IMR-90 (cell line): ENCODE data around the gene TMEM184B. TPM values are rescaled to one million over a fixed set of nuclear protein-coding genes. Genes with fewer than 3 reads are reported as not detected.

Experiments
- ATAC-seq: fragments of 200-7000 bp; cut with Tn5 transposase; 2 replicates; pipeline ENCODE4 v1.9.1; 2020; ENCODE audit warnings: low read depth, mild to moderate bottlenecking, moderate library complexity
- BruUV-seq: library from RNA; stranded (reverse); fragments of 400-500 nt; replicated peaks from 2 replicates; lab custom pipeline; 2021; lab: Mats Ljungman, UMichigan
- CTCF ChIA-PET: fragments of 300-600 bp; formaldehyde crosslinking; extraction: SDS; loops from one replicate; lab custom pipeline; 2021; ENCODE audit warnings: antibody characterized with exemption; lab: Yijun Ruan, JAX
- POLR2A ChIA-PET: fragments of 300-600 bp; sonication (Branson Sonifier 250); formaldehyde crosslinking; loops from one replicate; lab custom pipeline; 2022; ENCODE audit warnings: antibody characterized with exemption; ENCODE audit not compliant: unreplicated experiment; lab: Charles Lee
- DNase-seq: peaks from one replicate; pipeline ENCODE4 v3.0.0; 2013
- H2AFZ ChIP-seq: replicated peaks from 2 replicates; pipeline ENCODE3; 2013; ENCODE audit warnings: low read length, mild to moderate bottlenecking; ENCODE audit not compliant: poor library complexity
- H2AK5ac ChIP-seq: 2 replicates; pipeline ENCODE4 v1.6.1; 2013; ENCODE audit warnings: low read depth, low read length, inconsistent platforms
- H2AK9ac ChIP-seq: replicated peaks from 2 replicates; pipeline ENCODE3; 2013; ENCODE audit warnings: mild to moderate bottlenecking, low read depth, low read length, moderate library complexity; ENCODE audit not compliant: poor library complexity
- H2BK120ac ChIP-seq: 2 replicates; pipeline ENCODE4 v1.6.1; 2013; ENCODE audit warnings: low read depth, low read length, inconsistent platforms
- H2BK15ac ChIP-seq: 3 replicates; pipeline ENCODE4 v1.6.1; 2013; ENCODE audit warnings: low read depth, low read length, inconsistent platforms
- H2BK20ac ChIP-seq: 2 replicates; pipeline ENCODE4 v1.6.1; 2013; ENCODE audit warnings: low read depth, mild to moderate bottlenecking, inconsistent platforms, low read length, moderate library complexity
- H2BK5ac ChIP-seq: 2 replicates; pipeline ENCODE4 v1.6.1; 2013; ENCODE audit warnings: mild to moderate bottlenecking, low read depth, low read length, inconsistent platforms; ENCODE audit not compliant: poor library complexity, severe bottlenecking
- H3K14ac ChIP-seq: replicated peaks from 2 replicates; pipeline ENCODE4 v1.6.1; 2013; ENCODE audit warnings: low read depth, low read length, inconsistent platforms
- H3K18ac ChIP-seq: 2 replicates; pipeline ENCODE4 v1.6.1; 2013; ENCODE audit warnings: low read depth, low read length, control low read depth
- H3K23ac ChIP-seq: 2 replicates; pipeline ENCODE4 v1.6.1; 2013; ENCODE audit warnings: low read depth, low read length, inconsistent platforms
- H3K27ac ChIP-seq: 2 replicates; pipeline ENCODE4 v1.5.1; 2013; ENCODE audit warnings: mild to moderate bottlenecking, control low read depth, low read length; ENCODE audit not compliant: insufficient read depth
- H3K27me3 ChIP-seq: 2 replicates; pipeline ENCODE4 v1.6.1; 2013; ENCODE audit warnings: low read length; ENCODE audit not compliant: control insufficient read depth, insufficient read depth
- H3K36me3 ChIP-seq: 2 replicates; pipeline ENCODE4 v1.6.1; 2013; ENCODE audit warnings: low read length, mixed read lengths; ENCODE audit not compliant: control insufficient read depth, insufficient read depth
- H3K4ac ChIP-seq: 2 replicates; pipeline ENCODE4 v1.6.1; 2013; ENCODE audit warnings: low read depth, low read length, inconsistent platforms
- H3K4me1 ChIP-seq: 2 replicates; pipeline ENCODE4 v1.6.1; 2013; ENCODE audit warnings: low read length, mixed read lengths; ENCODE audit not compliant: control insufficient read depth, insufficient read depth
- H3K4me2 ChIP-seq: 2 replicates; pipeline ENCODE4 v1.6.1; 2013; ENCODE audit warnings: low read depth, mild to moderate bottlenecking, control low read depth, low read length, moderate library complexity
- H3K4me3 ChIP-seq: 2 replicates; pipeline ENCODE4 v1.5.1; 2013; ENCODE audit warnings: low read depth, mild to moderate bottlenecking, control low read depth, low read length, moderate library complexity; ENCODE audit not compliant: insufficient read depth
- H3K56ac ChIP-seq: 2 replicates; pipeline ENCODE4 v1.6.1; 2013; ENCODE audit warnings: low read length, inconsistent platforms; ENCODE audit not compliant: insufficient read depth; ENCODE audit errors: extremely low read depth
- H3K79me1 ChIP-seq, 2 experiments: 2 replicates each; pipeline ENCODE4 v1.6.1; 2013; ENCODE audit warnings: low read length in 2 of 2, inconsistent platforms in 1 of 2, low read depth in 1 of 2
- H3K9ac ChIP-seq: 2 replicates; pipeline ENCODE4 v1.6.1; 2013; ENCODE audit warnings: low read depth, low read length, control low read depth
- H3K9me1 ChIP-seq: 2 replicates; pipeline ENCODE4 v1.6.1; 2013; ENCODE audit warnings: low read length, inconsistent platforms; ENCODE audit not compliant: insufficient read depth
- H3K9me3 ChIP-seq: 2 replicates; pipeline ENCODE4 v1.6.1; 2013; ENCODE audit warnings: low read length; ENCODE audit not compliant: control insufficient read depth, insufficient read depth
- H4K20me1 ChIP-seq: 2 replicates; pipeline ENCODE4 v1.6.1; 2013; ENCODE audit warnings: low read length, inconsistent platforms; ENCODE audit not compliant: insufficient read depth
- H4K5ac ChIP-seq: 2 replicates; pipeline ENCODE4 v1.6.1; 2013; ENCODE audit warnings: mild to moderate bottlenecking, low read depth, low read length, control low read depth
- H4K8ac ChIP-seq, 2 experiments: 2 replicates each; pipeline ENCODE4 v1.6.1; 2013; ENCODE audit warnings: low read depth in 2 of 2, low read length in 2 of 2, control low read depth in 1 of 2, inconsistent platforms in 1 of 2
- H4K91ac ChIP-seq: 2 replicates; pipeline ENCODE4 v1.6.1; 2013; ENCODE audit warnings: low read depth, low read length, inconsistent platforms; ENCODE audit not compliant: insufficient read depth
- BHLHE40 ChIP-seq: fragments of 150-350 bp; IDR thresholded peaks from 2 replicates; pipeline ENCODE4 v1.6.1; 2016; ENCODE audit warnings: mild to moderate bottlenecking, low read depth, low read length
- FOS ChIP-seq: fragments of 150-350 bp; IDR thresholded peaks from 2 replicates; pipeline ENCODE4 v1.6.1; 2016; ENCODE audit warnings: low read depth, low read length
- WGBS, 2 experiments: methylation state at CpG; one replicate each; pipeline versions ENCODE4 v1.1.5 to v1.1.7; 2013; ENCODE audit warnings: missing lambda C conversion rate in 2 of 2; ENCODE audit not compliant: insufficient read length in 1 of 2; ENCODE audit errors: extremely low coverage in 2 of 2; 5-methylcytosine and 5-hydroxymethylcytosine counted together
- dilution Hi-C: fragments of 300-500 bp; cut with HindIII; formaldehyde crosslinking; loops from one replicate; pipeline ENCODE4 v1.14.3; 2018; ENCODE audit warnings: low sequenced_read_pairs; ENCODE audit not compliant: unreplicated experiment
- in situ Hi-C: fragments of 300-500 bp; cut with MboI; formaldehyde crosslinking; loops from 3 replicates; pipeline ENCODE4 v1.14.3; 2019; ENCODE audit warnings: low sequenced_read_pairs, inconsistent platforms, mixed read lengths
- intact Hi-C: fragments of 100-400 bp; cut with micrococcal nuclease; formaldehyde crosslinking; loops from 2 replicates; pipeline ENCODE4 v1.10.0; 2022
- polyA plus RNA-seq, 3 experiments: library from polyadenylated mRNA; depleted of rRNA; stranded (reverse); fragments of >200 nt; gene quantifications; 2 replicates each; pipeline ENCODE4 v1.2.3, GENCODE V29; 2012; ENCODE audit warnings: low replicate concordance in 1 of 3
- total RNA-seq: library from RNA; depleted of rRNA; stranded (reverse); fragments of >200 nt; gene quantifications from 2 replicates; pipeline ENCODE4 v1.2.3, GENCODE V29; 2012
- TF ChIP-seq, protein P1 (sequence below): fragments of 150-350 bp; IDR thresholded peaks from 2 replicates; pipeline ENCODE4 v1.6.1; 2016; ENCODE audit warnings: low read depth, mild to moderate bottlenecking, low read length, moderate library complexity, borderline replicate concordance
- TF ChIP-seq, protein P2 (sequence below): conservative IDR thresholded peaks from 2 replicates; pipeline ENCODE4 v1.5.1; 2012; ENCODE audit warnings: mild to moderate bottlenecking, low read depth, low read length, improper control_type of control experiment

The TMEM184B gene
- total and polyA plus RNA-seq, 2 of the 4 experiments (the other 2 are of a cell fraction): 9.1 to 81.1 TPM

DNA sequence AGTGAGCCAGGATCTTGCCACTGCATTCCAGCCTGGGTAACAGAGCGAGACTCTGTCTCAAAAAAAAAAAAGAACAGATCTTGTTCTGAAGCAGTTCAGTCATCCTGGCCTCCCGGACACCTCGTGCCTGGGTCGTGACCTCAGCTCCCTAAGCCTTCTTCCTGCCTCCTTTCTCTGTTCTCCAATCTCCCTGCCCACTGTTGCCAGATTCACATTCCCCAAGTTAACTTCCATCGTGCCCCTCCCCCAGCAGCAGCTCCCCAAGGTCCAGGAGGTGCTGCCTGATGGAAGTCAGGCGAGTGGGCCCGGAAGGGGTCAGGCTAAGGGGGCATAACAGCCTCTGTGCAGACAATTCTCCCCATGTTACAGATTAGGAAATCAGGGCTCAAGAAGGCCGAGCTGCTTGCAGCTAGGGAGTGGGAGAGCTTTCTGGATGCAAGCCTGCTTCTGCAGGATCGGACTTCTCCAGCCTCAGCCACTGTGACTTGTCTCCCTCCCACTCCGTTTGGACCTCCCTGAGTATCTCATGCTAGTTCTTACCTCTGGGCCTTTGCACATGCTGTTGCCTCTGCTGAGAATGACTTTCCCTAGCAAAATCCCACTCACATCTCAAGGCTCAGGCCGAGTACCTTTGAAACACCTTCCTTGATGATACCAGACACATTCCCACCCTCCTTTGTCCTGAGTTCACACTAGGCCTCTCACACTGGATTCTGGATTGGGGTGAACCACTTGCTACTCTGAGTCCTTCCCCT, 14.3 kb upstream of the TMEM184B start:
- Histone ChIP-seq H4K91ac (no peak overlapping the region), H2BK15ac (no peak overlapping the region), H3K79me1 (peaks cover 5 to 49% of the 10 kb centered on the region in 2 experiments), H4K8ac (no peak overlapping the region), H2AK9ac (peak overlapping the region; percentile 11), H2BK5ac (peak overlapping the region; percentile 12), H3K18ac (no peak overlapping the region), H3K9me3 (no peaks in the 10 kb centered on the region), H3K4me3 (no peak overlapping the region), H3K4me1 (peaks cover 12% of the 10 kb centered on the region), H2BK20ac (no peak overlapping the region), H2BK120ac (no peak overlapping the region), H3K14ac (0 out of 2 replicates have a peak overlapping the region, but pooled peaks have one; percentile 7), H3K9ac (no peak overlapping the region), H3K27me3 (no peaks in the 10 kb centered on the region), H3K4me2 (no peak overlapping the region), H3K23ac (no peak overlapping the region), H3K27ac (no peak overlapping the region), H2AFZ (peak overlapping the region; percentile 16), H3K36me3 (peaks cover 35% of the 10 kb centered on the region), H4K5ac (no peak overlapping the region), H3K56ac (no peak overlapping the region), H3K4ac (no peak overlapping the region), H4K20me1 (peaks cover 26% of the 10 kb centered on the region), H2AK5ac (0 out of 2 replicates have a peak overlapping the region, but pooled peaks have one; percentile 4), H3K9me1 (peaks cover 21% of the 10 kb centered on the region)
- dilution Hi-C loops (no loop called here), in situ Hi-C loops (no loop called here), intact Hi-C loops (no loop called here)
- WGBS, 2 experiments: 94% methylated on average over 2 of the region's 11 CpGs; no CpG with 5 or more reads in 1 of the 2 experiments
- no peak for DNase-seq
- POLR2A ChIA-PET: no interaction called here
- CTCF ChIA-PET: no interaction called here
- no peak for ATAC-seq
- no TSS peak for BruUV-seq
- TF ChIP-seq, protein P1, sequence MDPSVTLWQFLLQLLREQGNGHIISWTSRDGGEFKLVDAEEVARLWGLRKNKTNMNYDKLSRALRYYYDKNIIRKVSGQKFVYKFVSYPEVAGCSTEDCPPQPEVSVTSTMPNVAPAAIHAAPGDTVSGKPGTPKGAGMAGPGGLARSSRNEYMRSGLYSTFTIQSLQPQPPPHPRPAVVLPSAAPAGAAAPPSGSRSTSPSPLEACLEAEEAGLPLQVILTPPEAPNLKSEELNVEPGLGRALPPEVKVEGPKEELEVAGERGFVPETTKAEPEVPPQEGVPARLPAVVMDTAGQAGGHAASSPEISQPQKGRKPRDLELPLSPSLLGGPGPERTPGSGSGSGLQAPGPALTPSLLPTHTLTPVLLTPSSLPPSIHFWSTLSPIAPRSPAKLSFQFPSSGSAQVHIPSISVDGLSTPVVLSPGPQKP: no peak
- no peak for TF ChIP-seq BHLHE40
- TF ChIP-seq, protein P2, sequence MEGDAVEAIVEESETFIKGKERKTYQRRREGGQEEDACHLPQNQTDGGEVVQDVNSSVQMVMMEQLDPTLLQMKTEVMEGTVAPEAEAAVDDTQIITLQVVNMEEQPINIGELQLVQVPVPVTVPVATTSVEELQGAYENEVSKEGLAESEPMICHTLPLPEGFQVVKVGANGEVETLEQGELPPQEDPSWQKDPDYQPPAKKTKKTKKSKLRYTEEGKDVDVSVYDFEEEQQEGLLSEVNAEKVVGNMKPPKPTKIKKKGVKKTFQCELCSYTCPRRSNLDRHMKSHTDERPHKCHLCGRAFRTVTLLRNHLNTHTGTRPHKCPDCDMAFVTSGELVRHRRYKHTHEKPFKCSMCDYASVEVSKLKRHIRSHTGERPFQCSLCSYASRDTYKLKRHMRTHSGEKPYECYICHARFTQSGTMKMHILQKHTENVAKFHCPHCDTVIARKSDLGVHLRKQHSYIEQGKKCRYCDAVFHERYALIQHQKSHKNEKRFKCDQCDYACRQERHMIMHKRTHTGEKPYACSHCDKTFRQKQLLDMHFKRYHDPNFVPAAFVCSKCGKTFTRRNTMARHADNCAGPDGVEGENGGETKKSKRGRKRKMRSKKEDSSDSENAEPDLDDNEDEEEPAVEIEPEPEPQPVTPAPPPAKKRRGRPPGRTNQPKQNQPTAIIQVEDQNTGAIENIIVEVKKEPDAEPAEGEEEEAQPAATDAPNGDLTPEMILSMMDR: no peak
- no peak for TF ChIP-seq FOS
